MCF 10A (cell line): Measurements from ENCODE around the gene TUB. TPM values are rescaled to one million over a fixed set of nuclear protein-coding genes. Genes with fewer than 3 reads are reported as not detected.

Experiments
- BruUV-seq: library from RNA; stranded (reverse); fragments of 400-500 nt; replicated peaks from 2 replicates; lab custom pipeline; 2021; lab: Mats Ljungman, UMichigan
- CTCF ChIA-PET: fragments of 300-600 bp; sonication (Branson Sonifier 250); formaldehyde crosslinking; extraction: SDS; loops from one replicate; lab custom pipeline; 2021; ENCODE audit warnings: antibody characterized with exemption, inconsistent platforms; lab: Yijun Ruan, JAX
- POLR2A ChIA-PET: fragments of 300-600, 350-650 bp; sonication (Branson Sonifier 250); formaldehyde crosslinking; extraction: SDS; loops from one replicate; lab custom pipeline; 2020; ENCODE audit warnings: antibody characterized with exemption, inconsistent platforms; lab: Yijun Ruan, JAX
- DNase-seq: peaks from one replicate; pipeline ENCODE4 v3.0.0-alpha.2; 2018; ENCODE audit not compliant: unreplicated experiment
- H3K27ac Mint-ChIP-seq: one replicate; pipeline ENCODE4 v1.8.0; 2022; ENCODE audit warnings: mild to moderate bottlenecking, low read depth, mixed read lengths; ENCODE audit not compliant: unreplicated experiment
- H3K27me3 Mint-ChIP-seq: one replicate; pipeline ENCODE4 v1.8.0; 2022; ENCODE audit warnings: mixed read lengths; ENCODE audit not compliant: insufficient read depth, unreplicated experiment
- H3K36me3 Mint-ChIP-seq: one replicate; pipeline ENCODE4 v1.8.0; 2022; ENCODE audit warnings: mild to moderate bottlenecking, moderate library complexity, mixed read lengths; ENCODE audit not compliant: insufficient read depth, unreplicated experiment
- H3K4me1 Mint-ChIP-seq: one replicate; pipeline ENCODE4 v1.8.0; 2022; ENCODE audit warnings: mixed read lengths; ENCODE audit not compliant: insufficient read depth, unreplicated experiment
- H3K4me3 Mint-ChIP-seq: one replicate; pipeline ENCODE4 v1.8.0; 2022; ENCODE audit warnings: mild to moderate bottlenecking, moderate library complexity, mixed read lengths; ENCODE audit not compliant: unreplicated experiment
- H3K9me3 Mint-ChIP-seq: one replicate; pipeline ENCODE4 v1.8.0; 2022; ENCODE audit warnings: mixed read lengths; ENCODE audit not compliant: unreplicated experiment
- intact Hi-C: fragments of 100-400 bp; cut with micrococcal nuclease; formaldehyde crosslinking; loops from 2 replicates; pipeline ENCODE4 v1.14.1; 2022
- total RNA-seq: library from RNA; stranded (reverse); gene quantifications from 2 replicates; pipeline ENCODE4 v1.2.3, GENCODE V29; 2022
- TF ChIP-seq, protein P1 (sequence below): fragments of 200-600 bp; IDR thresholded peaks from one replicate; pipeline ENCODE4 v1.8.0; 2022; ENCODE audit warnings: antibody characterized with exemption, mild to moderate bottlenecking; ENCODE audit not compliant: unreplicated experiment

TUB gene
- total RNA-seq, 1 experiment from 2014 or later, result 1.4 TPM

DNA sequence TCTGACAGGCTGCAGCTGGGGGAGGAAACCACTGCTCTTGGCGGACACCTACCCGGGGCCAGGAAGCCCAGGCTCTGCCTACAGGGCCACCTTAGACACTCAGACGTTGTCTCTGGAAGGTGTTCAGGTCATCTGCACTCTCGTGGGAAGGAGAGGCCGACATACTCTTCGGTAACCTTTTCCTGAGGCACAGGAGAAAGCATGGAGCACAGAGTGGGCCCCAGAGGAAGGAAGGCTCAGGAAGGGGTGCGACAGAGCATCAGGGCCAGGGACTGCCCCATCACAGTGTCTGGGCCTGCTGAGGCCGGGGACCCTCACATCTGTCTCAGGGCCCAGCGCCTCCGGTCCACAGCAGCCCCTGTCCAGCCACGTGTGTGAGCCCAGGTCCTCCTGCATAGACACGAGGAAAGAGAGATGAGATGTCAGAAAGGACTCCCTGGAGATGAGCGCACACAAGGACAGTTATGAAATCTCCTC, 18.2 kb upstream of the TUB start:
- DNase-seq, result no peak
- Mint-ChIP-seq H3K4me3 (no peak overlapping the region), H3K9me3 (no peaks in the 10 kb centered on the region), H3K27me3 (no peaks in the 10 kb centered on the region), H3K36me3 (no peaks in the 10 kb centered on the region), H3K27ac (no peak overlapping the region), H3K4me1 (no peaks in the 10 kb centered on the region)
- TF ChIP-seq, protein P1, sequence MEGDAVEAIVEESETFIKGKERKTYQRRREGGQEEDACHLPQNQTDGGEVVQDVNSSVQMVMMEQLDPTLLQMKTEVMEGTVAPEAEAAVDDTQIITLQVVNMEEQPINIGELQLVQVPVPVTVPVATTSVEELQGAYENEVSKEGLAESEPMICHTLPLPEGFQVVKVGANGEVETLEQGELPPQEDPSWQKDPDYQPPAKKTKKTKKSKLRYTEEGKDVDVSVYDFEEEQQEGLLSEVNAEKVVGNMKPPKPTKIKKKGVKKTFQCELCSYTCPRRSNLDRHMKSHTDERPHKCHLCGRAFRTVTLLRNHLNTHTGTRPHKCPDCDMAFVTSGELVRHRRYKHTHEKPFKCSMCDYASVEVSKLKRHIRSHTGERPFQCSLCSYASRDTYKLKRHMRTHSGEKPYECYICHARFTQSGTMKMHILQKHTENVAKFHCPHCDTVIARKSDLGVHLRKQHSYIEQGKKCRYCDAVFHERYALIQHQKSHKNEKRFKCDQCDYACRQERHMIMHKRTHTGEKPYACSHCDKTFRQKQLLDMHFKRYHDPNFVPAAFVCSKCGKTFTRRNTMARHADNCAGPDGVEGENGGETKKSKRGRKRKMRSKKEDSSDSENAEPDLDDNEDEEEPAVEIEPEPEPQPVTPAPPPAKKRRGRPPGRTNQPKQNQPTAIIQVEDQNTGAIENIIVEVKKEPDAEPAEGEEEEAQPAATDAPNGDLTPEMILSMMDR, result no peak
- CTCF ChIA-PET, result interaction anchor here (1.8 kb wide), 1 partner anchor 30 kb away, joined by 5 read pairs; no protein-coding TSS in a partner anchor
- intact Hi-C loops, result no loop called here
- POLR2A ChIA-PET, result no interaction called here
- no TSS peak for BruUV-seq

DNA sequence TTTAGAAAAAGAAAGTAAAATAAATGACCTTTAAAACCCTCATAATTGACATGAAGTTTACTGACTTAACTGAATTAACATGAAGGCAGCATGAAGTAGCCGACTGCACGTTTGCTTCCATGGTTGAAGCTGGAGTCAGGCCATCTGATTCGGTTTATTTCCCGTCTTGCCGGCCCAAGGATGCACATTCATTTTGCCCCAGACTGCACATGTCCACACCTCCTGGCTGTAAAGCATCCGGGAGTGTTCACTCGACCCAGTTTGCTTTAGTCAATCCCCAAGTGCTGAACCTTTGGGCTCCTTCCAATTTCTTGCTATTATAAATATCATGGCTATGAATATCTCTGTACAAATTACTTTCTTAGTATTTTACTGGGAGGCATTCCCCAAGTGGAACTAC, 17.7 kb upstream of the TUB start:
- Mint-ChIP-seq H3K9me3 (no peaks in the 10 kb centered on the region), H3K27ac (no peak overlapping the region), H3K4me3 (no peak overlapping the region), H3K27me3 (no peaks in the 10 kb centered on the region), H3K36me3 (no peaks in the 10 kb centered on the region), H3K4me1 (peaks cover 2% of the 10 kb centered on the region)
- ChIA-PET CTCF (interaction anchor here (0.9 to 1.8 kb wide), 5 partner anchors 29 to 171 kb away, joined by 3 to 6 read pairs (median 5); no protein-coding TSS in a partner anchor), POLR2A (no interaction called here)
- no peak for DNase-seq
- intact Hi-C loops, result no loop called here
- TF ChIP-seq, protein P1, result no peak
- BruUV-seq, result no TSS peak

DNA sequence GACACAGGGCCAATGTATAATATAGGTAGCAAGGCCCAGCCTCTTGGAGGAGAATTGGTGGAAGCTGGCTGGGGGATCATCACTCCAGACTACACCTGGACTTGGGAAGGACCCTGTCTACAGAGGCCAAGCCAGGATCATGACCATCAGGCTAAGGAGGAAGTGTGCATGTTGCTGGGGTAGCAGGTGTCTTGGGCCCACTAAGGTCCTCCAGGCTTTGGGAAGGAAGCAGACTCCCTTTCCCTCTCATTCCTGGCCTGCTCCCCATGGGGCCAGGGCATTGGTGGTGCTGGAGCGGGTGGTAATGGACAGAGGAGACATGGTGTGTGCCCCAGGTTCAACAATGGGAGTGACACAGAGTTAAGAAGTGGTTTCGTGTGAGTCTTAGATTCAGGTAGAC, 16.0 kb upstream of the TUB start:
- Mint-ChIP-seq H3K27ac (no peak overlapping the region), H3K4me3 (no peak overlapping the region), H3K9me3 (no peaks in the 10 kb centered on the region), H3K36me3 (no peaks in the 10 kb centered on the region), H3K27me3 (no peaks in the 10 kb centered on the region), H3K4me1 (peaks cover 17% of the 10 kb centered on the region)
- ChIA-PET POLR2A (no interaction called here), CTCF (interaction anchor here (5.3 kb wide), 1 partner anchor 58 kb away, joined by 25 read pairs; no protein-coding TSS in a partner anchor)
- no TSS peak for BruUV-seq
- TF ChIP-seq, protein P1, result no peak
- intact Hi-C loops, result no loop called here
- DNase-seq, result no peak

DNA sequence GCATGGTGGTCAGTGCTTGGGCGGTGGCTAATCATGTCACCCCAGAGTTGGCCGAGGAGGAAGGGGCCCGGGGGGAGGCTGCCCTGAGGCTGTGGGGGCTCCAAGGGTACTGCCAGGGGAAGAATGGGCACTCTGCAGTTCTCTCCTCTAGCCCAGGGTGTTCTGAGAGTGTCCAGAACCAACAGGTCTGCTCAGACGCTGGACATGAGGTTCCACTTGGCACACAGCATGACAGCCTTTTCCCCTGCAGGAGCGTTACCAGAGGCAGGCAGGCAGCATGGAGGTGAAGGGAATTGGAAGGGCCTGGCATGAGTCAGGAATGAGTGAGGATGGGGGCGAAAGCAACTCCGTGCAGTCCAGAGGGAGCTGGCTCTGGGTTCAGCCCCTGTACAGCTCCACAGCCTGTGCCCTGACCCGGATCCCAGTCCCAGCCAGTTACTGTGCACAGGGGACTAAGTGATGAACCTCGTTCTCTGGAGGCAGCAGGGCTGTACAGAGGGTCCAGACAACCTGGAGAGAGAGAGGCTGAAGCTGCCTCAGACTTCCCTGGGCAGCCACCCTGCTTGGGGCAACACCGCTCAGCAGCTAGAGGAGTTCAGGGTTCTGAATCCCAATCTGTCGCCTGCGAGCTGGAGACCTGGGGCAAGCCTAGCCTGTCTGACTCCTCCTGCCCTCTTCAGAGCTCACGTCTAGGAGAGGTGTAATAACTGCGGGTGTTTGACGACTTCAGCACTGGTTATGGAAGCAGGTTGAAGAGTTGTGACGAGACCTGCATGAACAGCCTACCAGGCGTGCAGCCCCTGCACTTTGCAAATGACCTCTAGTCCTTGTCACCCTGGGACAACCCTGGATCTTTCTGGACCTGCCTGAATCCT, 14.7 kb upstream of the TUB start:
- Mint-ChIP-seq H3K4me3 (no peak overlapping the region), H3K27ac (no peak overlapping the region)
- CTCF ChIA-PET, result interaction anchor here (0.5 to 5.3 kb wide), 10 partner anchors 14 to 174 kb away, joined by 3 to 25 read pairs (median 4); no protein-coding TSS in a partner anchor

More for the DNA sequence above, 14.7 kb upstream of the TUB start:
- no peaks in the 10 kb centered on the region for H3K9me3 Mint-ChIP-seq
- no peaks in the 10 kb centered on the region for H3K27me3 Mint-ChIP-seq
- TF ChIP-seq, protein P1, result no peak
- BruUV-seq, result no TSS peak
- POLR2A ChIA-PET, result interaction anchor here (0.6 to 1.4 kb wide), 2 partner anchors 8 to 9 kb away, joined by 3 to 5 read pairs; no protein-coding TSS in a partner anchor
- H3K36me3 Mint-ChIP-seq, result no peaks in the 10 kb centered on the region
- DNase-seq, result no peak
- intact Hi-C loops, result no loop called here
- peaks cover 17% of the 10 kb centered on the region for H3K4me1 Mint-ChIP-seq
